Measurements from ENCODE around the gene OTUD7B.

GRCh38 chr1:149993764-149994163 is 16.8 kb downstream of the OTUD7B start:
- TF ChIP-seq POLR2AphosphoS5 (IDR thresholded peaks at IDR 0.05; ENCODE audit: low read depth, low read length) (no peak), SIN3A (IDR thresholded peaks at IDR 0.05; ENCODE audit: borderline replicate concordance, insufficient read depth, low read length) (no peak), TAF1 (IDR thresholded peaks at IDR 0.05; ENCODE audit: borderline replicate concordance, insufficient read depth, low read length) (no peak), FOXP2 (optimal IDR thresholded peaks at IDR 0.05; ENCODE audit: borderline replicate concordance, extremely low read depth, extremely low read length, insufficient read depth) (no peak), REST (IDR thresholded peaks at IDR 0.05; ENCODE audit: insufficient read depth in 1 of 2, low read depth in 2 of 2, low read length in 2 of 2) (no peak)

All from PFSK-1 (cell line).